GM19438 (cell line): ENCODE data around the gene IGF2BP3.

Source experiments
- ATAC-seq: cut with Tn5 transposase; IDR thresholded peaks from one replicate; pipeline ENCODE4 v1.9.1; 2021; ENCODE audit warnings: low read depth; ENCODE audit not compliant: unreplicated experiment

Gene IGF2BP3

DNA sequence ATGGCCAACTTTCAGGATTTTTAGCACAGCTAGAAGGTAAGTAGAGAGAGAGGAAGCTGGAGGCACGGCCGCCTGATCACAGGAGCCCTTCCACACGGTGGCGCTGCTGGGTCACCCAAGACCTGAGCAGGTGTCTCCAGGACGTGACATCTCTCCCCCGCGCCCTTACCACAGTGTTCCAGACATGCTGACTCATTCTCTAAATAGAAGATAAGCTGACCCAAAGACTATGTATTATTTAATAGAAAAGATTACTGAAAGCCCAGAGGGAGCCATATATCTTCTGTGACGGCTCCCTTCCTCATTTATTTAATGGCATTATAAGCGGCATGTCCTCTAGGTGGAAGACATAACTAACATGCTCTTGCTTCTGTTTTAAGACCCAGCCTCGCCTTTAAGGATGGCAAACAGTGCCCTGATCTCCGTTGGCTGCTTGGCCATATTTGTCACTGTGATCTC, 197.1 kb downstream of the IGF2BP3 start:
- ATAC-seq: peak; percentile 94

DNA sequence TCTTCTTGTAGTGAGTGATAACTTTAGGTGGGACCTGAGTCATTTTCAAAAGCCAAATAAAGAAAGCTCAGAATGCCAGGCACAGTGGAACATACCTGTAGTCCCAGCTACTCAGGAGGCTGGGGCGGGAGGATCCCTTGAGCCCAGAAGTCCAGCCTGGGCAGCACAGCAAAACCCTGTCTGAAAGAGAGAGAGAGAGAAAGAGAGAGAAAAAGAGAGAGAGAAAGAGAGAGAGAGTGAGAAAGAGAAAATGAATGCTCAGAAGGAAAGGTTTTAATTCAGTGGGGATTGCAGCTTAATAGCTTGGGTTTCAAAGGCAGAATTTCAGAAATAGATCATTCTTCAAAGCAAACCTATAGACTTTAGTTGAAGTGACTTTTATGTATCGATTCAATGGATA, 198.0 kb downstream of the IGF2BP3 start:
- ATAC-seq: no peak

DNA sequence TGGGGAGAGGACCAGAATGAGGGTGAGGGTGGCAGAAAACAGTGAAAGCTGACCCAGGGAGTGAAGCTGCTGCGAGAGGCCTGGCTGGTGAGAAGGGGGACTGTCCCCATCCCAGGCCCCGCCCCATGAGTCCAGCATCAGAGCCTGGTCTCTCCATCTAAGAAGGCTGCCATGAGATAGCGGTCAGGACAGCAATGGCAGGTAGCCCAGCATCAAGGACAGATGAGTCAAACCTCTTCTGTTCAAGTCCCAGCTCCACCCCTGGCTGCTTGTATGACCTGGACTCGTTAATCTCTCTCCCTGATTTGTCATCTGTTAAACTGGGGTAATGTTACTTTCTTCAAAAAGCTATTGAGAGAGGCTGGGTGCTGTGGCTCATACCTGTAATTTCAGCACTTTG, 201.5 kb downstream of the IGF2BP3 start:
- no peak for ATAC-seq

DNA sequence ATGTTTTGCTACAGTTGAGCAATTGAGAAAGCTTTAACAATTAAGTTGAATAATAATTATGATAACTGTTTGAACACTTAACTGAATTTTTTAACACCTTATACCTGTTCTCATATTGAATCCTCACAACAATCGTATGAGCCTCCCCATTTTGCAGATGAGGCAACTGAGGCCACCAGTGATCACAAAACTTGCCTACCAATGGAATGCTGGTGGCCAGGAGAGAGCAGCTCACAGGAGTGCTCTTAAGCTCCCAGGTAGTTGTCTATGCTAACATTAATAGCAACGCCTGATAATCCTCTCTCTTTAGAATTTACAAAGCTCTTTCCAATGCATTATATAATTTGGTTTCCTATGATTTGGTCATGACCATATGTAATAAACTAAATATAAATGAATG, 202.1 kb downstream of the IGF2BP3 start:
- no peak for ATAC-seq

DNA sequence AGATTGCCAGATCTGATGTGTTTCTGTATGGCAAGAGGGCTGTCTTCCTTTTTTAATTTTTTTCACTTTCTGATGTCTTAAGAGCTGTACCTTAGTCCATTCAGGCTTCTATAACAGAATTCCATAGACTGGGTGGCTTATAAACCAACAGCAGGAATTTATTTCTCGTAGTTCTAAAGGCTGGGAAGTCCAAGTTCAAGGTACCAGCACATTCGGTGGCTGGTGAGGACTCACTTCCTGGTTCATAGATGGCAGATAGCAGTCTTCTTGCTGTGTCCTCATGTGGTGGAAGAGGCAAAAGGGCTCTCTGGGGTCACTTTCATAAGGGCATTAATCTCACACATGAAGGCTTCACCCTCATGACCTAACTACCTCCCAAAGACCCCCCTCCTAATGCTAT, 202.9 kb downstream of the IGF2BP3 start:
- no peak for ATAC-seq

DNA sequence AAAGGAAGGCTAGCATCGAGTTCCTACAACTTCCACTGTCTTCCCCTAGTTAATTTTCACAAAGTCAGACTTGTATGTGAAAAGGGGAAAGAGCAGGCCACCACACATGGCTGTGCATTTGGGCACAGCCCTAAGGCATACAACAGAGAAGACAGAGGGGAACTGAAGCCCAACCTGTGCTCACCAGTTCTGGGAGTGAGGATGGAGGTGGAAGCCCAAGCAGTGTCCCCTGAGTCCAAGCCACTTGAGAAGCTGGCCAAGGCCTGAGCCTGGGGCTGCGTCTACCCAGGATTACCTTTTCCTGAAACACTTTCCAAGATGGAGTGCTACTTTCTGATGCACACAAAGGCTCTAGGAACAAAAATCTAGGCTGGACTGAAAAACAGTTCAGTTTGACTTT, 203.4 kb downstream of the IGF2BP3 start:
- no peak for ATAC-seq

DNA sequence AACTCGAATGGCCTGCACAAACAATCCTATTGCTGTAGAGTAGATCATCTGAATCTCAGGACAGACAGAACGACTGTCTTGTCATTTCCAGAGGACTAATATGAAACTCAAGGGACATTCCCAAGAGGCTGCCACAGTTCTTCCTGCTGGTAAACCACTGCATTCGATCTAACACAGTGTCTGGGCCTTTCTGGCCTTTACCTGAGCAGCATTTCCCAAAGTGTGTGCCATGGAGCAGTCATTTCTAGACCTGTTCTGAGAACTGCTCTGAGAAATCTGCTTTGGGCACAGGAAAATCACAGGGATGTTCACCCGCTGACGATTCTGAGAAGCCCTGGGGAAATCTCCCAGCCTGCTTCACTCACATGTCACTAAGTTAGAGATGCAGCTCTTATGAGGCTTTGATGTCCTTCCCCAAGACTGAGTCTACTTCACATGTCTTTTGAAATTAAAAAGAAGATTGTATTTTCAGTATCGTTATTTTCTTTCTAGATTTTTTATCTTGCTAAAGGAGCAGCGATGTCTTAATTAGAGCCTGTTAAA, 205.3 kb downstream of the IGF2BP3 start:
- no peak for ATAC-seq

DNA sequence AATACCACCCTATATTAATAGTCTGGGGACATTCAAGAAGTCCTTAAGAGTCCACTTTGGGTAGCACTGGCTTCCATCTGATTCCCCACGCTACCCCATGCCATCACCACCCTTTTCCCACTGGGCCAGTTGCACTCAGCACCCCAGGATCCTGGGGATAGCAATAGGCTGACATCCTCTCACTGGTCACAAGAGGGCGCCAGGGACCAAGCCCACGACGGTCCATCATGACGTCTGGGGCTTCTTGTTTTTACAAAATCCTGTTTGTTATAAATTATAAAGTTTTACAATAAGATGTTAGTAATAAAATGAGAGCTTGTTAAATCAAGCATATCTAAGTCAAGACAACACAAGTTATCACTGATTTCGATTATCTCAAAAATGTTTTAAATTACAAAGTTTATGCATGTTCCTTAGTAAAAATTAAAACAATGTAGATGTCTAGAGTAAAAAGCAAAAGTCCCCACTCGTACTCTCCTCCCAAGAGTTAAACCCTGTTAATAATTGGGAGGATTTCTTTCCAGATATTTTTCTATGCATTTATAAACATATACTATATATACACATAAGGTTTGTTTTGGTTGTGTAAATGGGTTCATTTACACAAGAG, 208.3 kb downstream of the IGF2BP3 start:
- peak; percentile 66 for ATAC-seq

DNA sequence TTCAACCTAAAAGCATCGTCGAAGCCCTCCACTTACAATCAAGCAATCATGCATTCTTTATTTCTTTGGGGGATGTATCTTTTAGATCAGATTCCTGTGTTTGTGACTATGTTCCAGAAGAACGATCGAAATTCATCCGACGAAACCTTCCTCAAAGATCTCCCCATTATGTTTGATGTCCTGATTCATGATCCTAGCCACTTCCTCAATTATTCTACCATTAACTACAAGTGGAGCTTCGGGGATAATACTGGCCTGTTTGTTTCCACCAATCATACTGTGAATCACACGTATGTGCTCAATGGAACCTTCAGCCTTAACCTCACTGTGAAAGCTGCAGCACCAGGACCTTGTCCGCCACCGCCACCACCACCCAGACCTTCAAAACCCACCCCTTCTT, 209.9 kb downstream of the IGF2BP3 start:
- ATAC-seq: no peak
